Keratinocyte (primary cell): ENCODE data around the gene SLCO2B1. TPM values are rescaled to one million over a fixed set of nuclear protein-coding genes. Genes with fewer than 3 reads are reported as not detected.

Source experiments
- DNase-seq: peaks from one replicate; pipeline ENCODE4 v3.0.0-alpha.2; 2011; ENCODE audit warnings: low read depth, missing footprints, low spot score
- FAIRE-seq: peaks from 2 replicates; lab custom pipeline; 2011; peaks lifted over from hg19 to GRCh38; lab: Jason Lieb, UNC
- H2AFZ ChIP-seq: 2 replicates; pipeline ENCODE4 v1.6.0; 2012; ENCODE audit warnings: low read length, control low read depth, inconsistent platforms; ENCODE audit not compliant: control insufficient read depth
- H3K27ac ChIP-seq: 2 replicates; pipeline ENCODE4 v1.5.1; 2011; ENCODE audit warnings: low read length; ENCODE audit not compliant: control insufficient read depth, insufficient read depth
- H3K27me3 ChIP-seq: 3 replicates; pipeline ENCODE4 v1.6.0; 2011; ENCODE audit warnings: low read length; ENCODE audit not compliant: control insufficient read depth, insufficient read depth; ENCODE audit errors: extremely low read depth
- H3K36me3 ChIP-seq, 2 experiments: 2 replicates in 1 of 2; 3 replicates in 1 of 2; pipeline ENCODE4 v1.5.1; 2011; ENCODE audit warnings: low read length in 2 of 2, mild to moderate bottlenecking in 1 of 2; ENCODE audit not compliant: control insufficient read depth in 2 of 2, insufficient read depth in 2 of 2; ENCODE audit errors: extremely low read depth in 1 of 2
- H3K4me1 ChIP-seq: 3 replicates; pipeline ENCODE4 v1.5.1; 2011; ENCODE audit warnings: low read length; ENCODE audit not compliant: control insufficient read depth, insufficient read depth; ENCODE audit errors: extremely low read depth
- H3K4me2 ChIP-seq: 3 replicates; pipeline ENCODE4 v1.6.0; 2011; ENCODE audit warnings: low read depth, low read length; ENCODE audit not compliant: control insufficient read depth, insufficient read depth; ENCODE audit errors: extremely low read depth
- H3K4me3 ChIP-seq, 3 experiments: fragments of 200-600 bp in 1 of 3; sonication (generic) in 1 of 3; 2 replicates in 2 of 3; 3 replicates in 1 of 3; pipeline ENCODE4 v1.5.1; 2011 to 2016; ENCODE audit warnings: low read length in 3 of 3, mild to moderate bottlenecking in 3 of 3, control low read depth in 2 of 3, inconsistent platforms in 1 of 3, low read depth in 1 of 3, mixed read lengths in 1 of 3, mixed run types in 1 of 3, moderate library complexity in 1 of 3; ENCODE audit not compliant: control insufficient read depth in 2 of 3, insufficient read depth in 2 of 3; ENCODE audit errors: extremely low read depth in 1 of 3
- H3K79me2 ChIP-seq: 2 replicates; pipeline ENCODE4 v1.6.0; 2012; ENCODE audit warnings: low read length; ENCODE audit not compliant: control insufficient read depth, insufficient read depth
- H3K9ac ChIP-seq: 3 replicates; pipeline ENCODE4 v1.6.0; 2011; ENCODE audit warnings: low read length; ENCODE audit not compliant: control insufficient read depth, insufficient read depth; ENCODE audit errors: extremely low read depth
- H3K9me1 ChIP-seq: 3 replicates; pipeline ENCODE4 v1.6.0; 2011; ENCODE audit warnings: low read length; ENCODE audit not compliant: control insufficient read depth, insufficient read depth; ENCODE audit errors: extremely low read depth
- H3K9me3 ChIP-seq: 2 replicates; pipeline ENCODE4 v1.5.1; 2012; ENCODE audit warnings: low read depth, low read length; ENCODE audit not compliant: control insufficient read depth
- H4K20me1 ChIP-seq: 3 replicates; pipeline ENCODE4 v1.6.0; 2011; ENCODE audit warnings: low read length; ENCODE audit not compliant: control insufficient read depth, insufficient read depth; ENCODE audit errors: extremely low read depth
- CTCF ChIP-seq, 3 experiments: IDR thresholded peaks in 1 of 3; conservative IDR thresholded peaks in 1 of 3; optimal IDR thresholded peaks in 1 of 3; 2 replicates in 2 of 3; 3 replicates in 1 of 3; pipeline versions ENCODE3 to v1.5.1; 2011; ENCODE audit warnings: low read length in 3 of 3, mild to moderate bottlenecking in 3 of 3, moderate library complexity in 2 of 3, control low read depth in 1 of 3, inconsistent platforms in 1 of 3; ENCODE audit not compliant: insufficient read depth in 2 of 3; ENCODE audit errors: extremely low read depth in 1 of 3
- EZH2 ChIP-seq: IDR thresholded peaks from one replicate; pipeline ENCODE4 v1.6.1; 2012; ENCODE audit warnings: inconsistent platforms, mild to moderate bottlenecking, low read length, moderate library complexity
- dilution Hi-C: fragments of 300-500 bp; cut with MboI; formaldehyde crosslinking; loops from one replicate; pipeline ENCODE4 v1.7.0; 2020; ENCODE audit warnings: low sequenced_read_pairs; ENCODE audit not compliant: extremely low pct_ligation_motif_present
- polyA plus RNA-seq, 5 experiments: library from polyadenylated mRNA; depleted of rRNA in 3 of 5; stranded (reverse) in 3 of 5; stranded (forward) in 1 of 5; unstranded in 1 of 5; fragments of >200 nt; gene quantifications; 1 replicate in 1 of 5; 2 replicates in 3 of 5; 3 replicates in 1 of 5; pipeline versions ENCODE4 v1.2.1 to v1.2.3, GENCODE V29; 2011 to 2012; ENCODE audit warnings: missing spikeins in 2 of 5, low read depth in 1 of 5, low replicate concordance in 1 of 5

SLCO2B1 gene
- polyA plus RNA-seq, 1 donor (not counting 4 experiments of a cell fraction or from before 2014, with no cell fraction given): not detected

GRCh38 chr11:75167617-75168016 is 16.7 kb downstream of the SLCO2B1 start:
- H3K79me2 ChIP-seq: no peaks in the 10 kb centered on the region
- H2AFZ ChIP-seq: no peak overlapping the region
- no peak overlapping the region for H3K9ac ChIP-seq
- TF ChIP-seq EZH2 (no peak), CTCF (optimal IDR thresholded peaks at IDR 0.05 in 1 of 3, IDR thresholded peaks at IDR 0.05 in 1 of 3, conservative IDR thresholded peaks at IDR 0.05 in 1 of 3; ENCODE audit: extremely low read depth in 1 of 3, insufficient read depth in 2 of 3, low read length in 3 of 3) (no peak)
- no peak overlapping the region for H3K27ac ChIP-seq
- no peak overlapping the region for H3K4me3 ChIP-seq
- DNase-seq (no peak), FAIRE-seq (no peak)
- H3K9me1 ChIP-seq: no peaks in the 10 kb centered on the region
- no peak overlapping the region for H3K4me2 ChIP-seq
- H4K20me1 ChIP-seq: no peaks in the 10 kb centered on the region
- H3K27me3 ChIP-seq: peaks cover 28% of the 10 kb centered on the region
- dilution Hi-C loops: no loop called here
- no peaks in the 10 kb centered on the region for H3K4me1 ChIP-seq
- H3K36me3 ChIP-seq: no peaks in the 10 kb centered on the region
- H3K9me3 ChIP-seq: no peaks in the 10 kb centered on the region

- no peaks in the 10 kb centered on the region for H3K9me3 ChIP-seq
- peaks cover 28% of the 10 kb centered on the region for H3K27me3 ChIP-seq
- no peak overlapping the region for H2AFZ ChIP-seq
- dilution Hi-C loops: no loop called here
- no peak overlapping the region for H3K4me2 ChIP-seq
- DNase-seq (no peak), FAIRE-seq (no peak)
- no peak overlapping the region for H3K27ac ChIP-seq
- H3K9me1 ChIP-seq: no peaks in the 10 kb centered on the region
- no peak overlapping the region for H3K9ac ChIP-seq
- H3K4me3 ChIP-seq: no peak overlapping the region
- TF ChIP-seq CTCF (optimal IDR thresholded peaks at IDR 0.05 in 1 of 3, IDR thresholded peaks at IDR 0.05 in 1 of 3, conservative IDR thresholded peaks at IDR 0.05 in 1 of 3; ENCODE audit: extremely low read depth in 1 of 3, insufficient read depth in 2 of 3, low read length in 3 of 3) (no peak), EZH2 (no peak)
- no peaks in the 10 kb centered on the region for H3K36me3 ChIP-seq
- H3K4me1 ChIP-seq: no peaks in the 10 kb centered on the region
- no peaks in the 10 kb centered on the region for H3K79me2 ChIP-seq
- H4K20me1 ChIP-seq: no peaks in the 10 kb centered on the region
Measured at GRCh38 chr11:75169101-75169885, 18.4 kb downstream of the SLCO2B1 start.
